Activated CD4-positive, alpha-beta T cell treated with anti-CD3 and anti-CD28 coated beads, Interleukin-2, amount 50 U/mL, for 4 hours (primary cell): ENCODE data around the gene NXN.
"Not testable (repeated sequence)": the region's sequence is repeated elsewhere in the genome, so short reads cannot be mapped to it uniquely, and the experiment has no call there.

ENCODE experiments used
- DNase-seq, 2 experiments: peaks; one replicate each; pipeline ENCODE4 v3.0.0-alpha.2; 2020

NXN gene

DNA sequence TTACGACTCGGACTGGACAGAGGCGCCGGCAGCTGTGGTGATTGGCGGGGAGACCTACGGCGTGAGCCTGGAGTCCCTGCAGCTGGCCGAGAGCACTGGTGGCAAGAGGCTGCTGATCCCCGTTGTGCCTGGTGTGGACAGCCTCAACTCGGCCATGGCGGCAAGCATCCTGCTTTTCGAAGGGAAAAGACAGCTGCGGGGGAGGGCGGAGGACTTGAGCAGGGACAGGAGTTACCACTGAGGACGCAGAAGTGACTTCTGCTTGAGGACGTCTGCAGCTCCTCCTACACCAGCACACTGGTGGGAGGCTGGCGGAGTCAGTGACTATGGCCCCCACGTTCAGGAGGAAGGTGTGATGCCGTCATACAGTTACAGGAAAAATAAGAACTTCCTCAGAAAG lies 187.7 kb downstream of the NXN start:
- DNase-seq: no peak

DNA sequence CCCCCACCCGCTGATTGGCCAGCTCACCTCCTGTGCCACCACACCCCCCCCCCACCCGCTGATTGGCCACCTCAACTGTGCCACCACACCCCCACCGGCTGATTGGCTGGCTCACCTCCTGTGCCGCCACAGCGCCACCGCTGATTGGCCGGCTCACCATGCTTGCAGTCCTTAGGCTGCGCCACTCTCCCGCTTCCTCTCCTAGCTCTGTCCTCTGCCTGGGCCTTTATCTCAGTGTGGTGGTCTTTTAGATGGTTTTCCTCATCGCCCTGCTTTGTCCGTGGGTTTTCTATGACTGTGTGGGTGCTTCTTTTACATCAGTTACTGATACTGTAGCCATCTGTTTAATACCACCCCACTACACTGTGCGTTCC lies 188.7 kb downstream of the NXN start:
- DNase-seq: not testable (repeated sequence)

DNA sequence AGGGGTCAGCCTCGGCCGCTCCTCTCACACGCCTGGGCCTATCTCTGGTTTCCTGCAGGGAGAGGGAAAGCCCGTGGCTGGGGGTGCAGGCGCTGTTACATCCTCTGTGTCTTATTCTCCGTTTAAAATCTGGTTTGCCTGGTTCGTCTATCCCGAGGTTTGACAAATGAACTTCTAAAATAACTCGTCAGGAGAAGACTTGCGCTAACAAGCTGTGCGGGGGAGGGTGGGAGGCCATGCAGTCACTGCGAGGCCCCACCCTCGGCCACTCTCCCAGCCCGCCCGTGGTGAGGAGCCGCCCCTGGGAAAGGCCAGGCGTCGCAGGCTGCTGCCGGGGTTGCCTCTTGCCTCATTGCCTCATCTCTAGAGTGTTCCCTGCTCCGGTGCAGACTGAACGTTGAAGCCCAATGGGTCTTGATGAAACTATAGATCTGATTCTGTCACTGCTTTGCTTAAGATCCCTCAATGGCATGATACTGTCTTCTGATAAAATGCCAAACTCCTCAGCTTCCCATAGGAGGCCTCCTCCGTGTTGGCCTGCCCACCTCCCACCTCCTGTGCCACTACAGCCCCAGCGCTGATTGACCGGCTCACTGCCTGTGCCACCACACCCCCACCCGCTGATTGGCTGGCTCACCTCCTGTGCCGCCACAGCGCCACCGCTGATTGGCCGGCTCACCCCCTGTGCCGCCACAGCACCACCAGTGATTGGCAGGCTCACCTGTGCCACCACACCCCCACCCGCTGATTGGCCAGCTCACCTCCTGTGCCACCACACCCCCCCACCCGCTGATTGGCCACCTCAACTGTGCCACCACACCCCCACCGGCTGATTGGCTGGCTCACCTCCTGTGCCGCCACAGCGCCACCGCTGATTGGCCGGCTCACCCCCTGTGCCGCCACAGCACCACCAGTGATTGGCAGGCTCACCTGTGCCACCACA lies 189.4 kb downstream of the NXN start:
- DNase-seq: not testable (repeated sequence)

DNA sequence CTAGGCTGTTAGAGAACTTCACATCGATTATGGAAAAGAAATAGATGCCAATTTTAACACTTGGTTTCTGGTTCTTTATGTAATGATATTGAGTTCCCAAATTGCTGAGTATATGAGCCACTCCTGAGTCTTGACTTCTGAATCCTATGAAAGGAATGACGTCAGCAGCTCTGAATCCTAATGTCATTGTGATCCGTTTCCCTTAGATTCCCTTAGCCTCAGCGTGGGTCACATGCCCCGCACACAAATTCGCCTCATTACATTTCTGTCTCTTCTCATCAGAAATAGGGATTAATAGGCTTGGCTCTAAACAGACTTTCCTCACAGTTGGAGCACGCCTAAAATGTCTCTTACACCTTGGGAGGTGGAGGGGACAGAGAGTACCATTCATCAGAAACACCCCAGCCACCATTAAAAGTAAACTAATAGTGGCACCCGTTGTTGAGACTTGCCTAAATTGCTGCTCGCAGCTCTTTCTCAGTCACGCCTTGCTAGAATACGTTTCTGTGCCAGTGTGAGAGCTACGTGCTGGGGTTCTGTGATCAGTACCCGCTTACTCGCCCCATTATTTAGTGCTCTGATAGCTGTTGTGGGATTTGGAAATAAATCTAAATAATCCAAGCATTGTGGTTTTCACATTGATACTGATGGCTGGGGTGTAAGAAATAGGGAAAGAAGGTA lies 190.3 kb downstream of the NXN start:
- no peak for DNase-seq

DNA sequence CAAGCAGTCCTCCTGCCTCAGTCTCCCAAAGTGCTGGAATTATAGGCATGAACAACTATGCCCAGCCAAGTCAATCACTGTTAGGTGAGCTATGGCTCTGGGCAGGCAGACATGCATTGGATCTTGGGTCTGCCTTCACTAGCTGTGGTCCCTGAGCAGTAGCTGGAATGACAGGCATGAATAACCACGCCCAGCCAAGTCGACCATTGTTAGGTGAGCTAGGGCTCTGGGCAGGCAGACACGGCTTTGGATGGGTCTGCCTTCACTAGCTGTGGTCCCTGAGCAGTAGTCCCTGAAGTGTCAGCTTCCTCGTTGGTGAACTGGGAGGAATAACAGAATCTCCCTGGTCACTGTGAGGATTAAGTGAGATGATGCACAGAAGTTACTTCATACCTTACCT lies 191.0 kb downstream of the NXN start:
- no peak for DNase-seq

DNA sequence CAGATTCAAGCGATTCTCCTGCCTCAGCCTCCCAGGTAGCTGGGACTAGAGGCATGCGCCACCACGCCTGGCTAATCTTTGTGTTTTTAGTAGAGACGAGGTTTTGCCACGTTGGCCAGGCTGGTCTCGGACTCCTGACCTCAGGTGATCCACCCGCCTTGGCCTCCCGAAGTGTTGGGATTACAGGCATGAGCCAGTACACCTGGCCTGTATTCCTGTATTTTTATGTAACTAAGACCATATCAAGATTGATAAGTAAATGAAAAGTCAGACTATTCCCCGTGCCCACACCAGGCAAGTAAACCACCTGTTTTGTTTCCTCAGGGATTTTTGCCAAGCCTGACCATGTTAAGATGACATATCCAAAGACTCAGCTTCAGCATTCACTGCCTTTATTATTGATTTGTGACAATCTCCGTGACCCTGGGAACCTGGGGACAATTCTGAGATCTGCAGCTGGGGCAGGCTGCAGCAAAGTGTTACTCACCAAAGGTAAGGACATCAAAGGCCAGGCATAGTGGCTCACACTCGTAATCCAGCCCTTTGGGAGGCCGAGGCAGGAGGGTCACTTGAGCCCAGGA lies 191.8 kb downstream of the NXN start:
- DNase-seq: no peak

DNA sequence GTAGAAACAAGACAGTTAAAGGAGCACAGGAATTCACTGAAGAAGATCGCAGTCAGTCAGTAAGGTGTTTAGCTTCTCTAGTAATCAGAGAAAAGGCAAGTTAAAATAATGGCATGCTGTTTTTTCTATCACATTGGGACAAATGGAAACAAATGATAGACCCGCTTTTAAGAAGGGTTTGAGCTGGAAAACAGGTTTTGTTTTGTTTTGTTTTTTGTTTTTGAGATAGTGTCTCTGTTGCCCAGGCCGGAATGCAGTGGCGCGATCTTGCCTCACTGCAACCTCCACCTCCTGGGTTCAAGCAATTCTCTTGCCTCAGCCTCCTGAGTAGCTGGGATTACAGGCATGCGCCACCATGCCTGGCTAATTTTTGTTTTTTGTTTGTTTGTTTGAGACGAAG lies 193.7 kb downstream of the NXN start:
- not testable (repeated sequence) for DNase-seq

DNA sequence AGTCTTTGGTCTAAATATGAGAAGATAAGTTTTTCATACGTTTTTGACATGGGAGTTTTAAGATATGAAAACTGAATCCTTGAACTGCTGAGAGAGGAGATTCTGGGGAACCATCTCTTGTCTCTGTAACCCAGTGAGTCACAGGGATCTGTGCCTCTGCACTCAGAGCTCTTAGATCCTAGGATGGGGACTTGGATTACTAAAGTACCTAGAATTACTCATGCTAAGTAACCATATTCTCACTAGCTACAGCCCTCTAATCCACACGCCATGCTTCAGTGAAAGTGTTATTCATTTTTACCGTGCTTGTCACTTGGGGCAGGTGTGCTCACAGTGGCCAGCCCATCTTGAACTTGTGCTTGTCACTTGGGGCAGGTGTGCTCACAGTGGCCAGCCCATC lies 195.4 kb downstream of the NXN start:
- DNase-seq: no peak

DNA sequence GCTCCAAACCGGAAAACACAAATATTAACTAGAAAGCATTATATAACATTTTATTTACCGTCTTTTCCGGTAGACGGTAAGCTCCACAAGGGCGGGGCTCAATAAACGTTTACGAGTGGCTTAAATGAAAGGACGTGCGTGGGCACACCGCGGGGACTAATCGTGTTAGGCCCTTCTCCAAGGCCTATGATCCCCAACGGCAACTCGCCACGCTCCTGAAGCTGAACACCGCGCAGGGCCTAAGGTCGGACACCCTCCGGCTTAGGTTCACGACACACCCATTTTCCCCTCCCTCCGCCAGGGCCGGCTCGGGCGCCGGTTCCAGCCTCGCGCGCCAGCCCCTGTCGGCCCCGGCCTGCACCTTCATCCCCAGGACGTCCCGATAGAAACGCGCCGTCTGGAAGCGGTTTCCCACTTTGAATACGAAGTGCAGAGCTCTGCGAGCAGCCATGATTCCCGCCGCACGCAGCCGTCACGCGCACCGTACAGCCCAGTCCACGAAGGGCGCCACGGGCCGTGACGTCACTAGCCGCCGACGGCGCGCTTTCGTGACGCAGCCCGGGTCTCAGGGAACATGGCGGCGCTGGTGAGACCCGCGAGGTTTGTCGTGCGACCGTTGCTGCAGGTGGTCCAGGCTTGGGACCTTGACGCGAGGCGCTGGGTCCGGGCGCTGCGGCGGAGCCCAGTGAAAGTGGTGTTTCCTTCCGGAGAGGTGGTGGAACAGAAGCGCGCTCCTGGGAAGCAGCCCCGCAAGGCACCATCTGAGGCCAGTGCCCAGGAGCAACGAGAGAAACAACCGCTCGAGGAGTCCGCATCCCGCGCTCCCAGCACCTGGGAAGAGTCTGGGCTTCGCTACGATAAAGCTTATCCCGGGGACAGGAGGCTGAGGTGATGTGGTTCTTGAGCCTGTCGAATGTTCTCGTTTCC lies 197.5 kb downstream of the NXN start, which contains the start of the genes GLOD4 and MRM3:
Gene GLOD4, minus strand, starts transcription at position 476 of the 927 bp plus-strand sequence. Its CDS starts 25 bp downstream, at position 451.
Gene MRM3, plus strand, starts transcription at position 549 of the 927 bp plus-strand sequence. Its CDS starts 26 bp downstream, at position 575.
- DNase-seq: peak; percentile 91

DNA sequence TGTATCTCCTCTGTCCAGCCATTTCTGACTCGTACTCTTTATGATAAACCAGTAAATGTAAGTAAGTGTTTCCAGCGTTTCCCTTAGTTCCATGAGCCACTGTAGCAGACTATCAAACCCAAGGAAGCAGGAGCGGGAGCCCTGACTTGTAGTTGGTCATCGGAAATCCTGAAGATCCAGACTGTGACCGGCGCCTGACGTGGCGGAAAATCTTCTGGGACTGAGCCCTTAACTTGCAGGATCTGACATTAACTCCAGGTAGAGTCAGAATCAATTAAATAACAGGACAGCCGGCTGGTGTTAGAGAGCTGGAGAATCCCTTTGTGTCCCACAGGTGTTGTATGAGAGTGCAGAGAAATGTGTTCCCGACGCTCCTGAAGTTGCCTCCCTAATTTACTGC lies 201.5 kb downstream of the NXN start:
- no peak for DNase-seq

DNA sequence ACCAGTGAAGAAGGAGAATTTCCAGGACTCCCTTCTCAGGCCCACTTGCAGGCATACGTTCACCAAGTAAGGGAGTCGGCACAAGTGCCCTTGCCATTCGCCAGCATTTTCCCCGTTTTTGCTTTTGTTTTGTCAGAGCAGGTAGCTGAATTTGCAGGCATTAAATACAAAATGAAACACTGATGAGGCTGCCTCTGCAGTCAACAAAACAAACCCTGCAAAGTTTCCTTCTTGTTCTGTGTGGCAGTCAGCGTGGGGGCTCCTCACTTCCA lies 205.3 kb downstream of the NXN start:
- no peak for DNase-seq

DNA sequence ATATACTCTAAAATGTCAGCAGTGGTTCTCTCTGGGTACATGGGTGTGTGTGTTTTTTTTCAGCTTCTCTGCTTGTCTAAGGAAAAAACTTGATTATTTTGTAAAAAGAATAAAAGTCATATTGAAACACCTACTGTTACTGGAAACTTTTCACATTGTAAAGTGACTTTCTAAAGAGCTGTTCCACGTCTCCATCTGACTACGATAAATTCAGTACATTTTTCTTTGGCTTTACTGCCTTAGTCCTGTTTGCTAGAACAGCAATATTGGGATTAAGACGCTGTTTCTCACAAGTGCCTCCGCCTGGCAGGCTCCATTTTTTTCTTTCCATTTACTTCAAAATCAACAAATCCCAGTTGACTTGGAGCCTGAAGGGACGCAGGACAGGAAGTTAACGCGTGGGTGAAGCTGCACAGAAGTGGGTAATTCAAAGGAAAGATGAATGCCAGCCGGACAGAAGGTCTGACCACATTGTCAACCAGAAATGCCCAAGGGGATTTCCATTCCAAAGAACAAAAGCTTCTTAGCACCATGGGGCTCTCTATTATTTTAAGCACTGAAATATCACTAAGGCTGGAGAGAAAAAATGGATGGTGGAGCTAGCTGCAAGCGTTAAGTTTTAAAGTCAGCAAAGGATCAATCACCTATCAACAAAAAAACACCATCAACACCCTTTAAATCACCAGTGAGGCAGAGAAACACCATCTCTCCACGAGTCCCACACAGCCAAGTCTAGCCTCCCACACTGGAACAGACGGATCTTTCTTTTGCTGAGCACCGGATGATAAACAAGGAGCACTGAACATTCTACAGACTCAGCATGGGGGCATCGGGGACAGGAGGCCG lies 205.9 kb downstream of the NXN start:
- no peak for DNase-seq

DNA sequence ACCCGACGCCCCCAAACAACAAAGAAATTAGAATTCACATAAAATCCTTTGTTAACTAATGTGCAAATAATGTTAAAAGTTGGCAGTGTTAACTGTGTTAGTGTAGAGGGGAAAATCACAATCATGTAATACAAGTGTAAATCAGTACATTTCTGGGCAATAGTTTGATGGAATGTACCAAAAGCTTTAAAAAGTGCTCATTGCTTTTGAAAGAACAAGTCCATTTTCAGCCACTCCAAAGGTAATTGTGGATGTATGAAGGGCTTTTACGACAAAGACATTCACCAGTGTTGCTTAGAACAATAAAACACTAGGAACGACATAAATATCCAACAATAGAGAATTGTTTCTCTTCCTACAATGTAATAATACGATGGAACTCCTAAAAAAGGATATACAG lies 206.6 kb downstream of the NXN start:
- no peak for DNase-seq

DNA sequence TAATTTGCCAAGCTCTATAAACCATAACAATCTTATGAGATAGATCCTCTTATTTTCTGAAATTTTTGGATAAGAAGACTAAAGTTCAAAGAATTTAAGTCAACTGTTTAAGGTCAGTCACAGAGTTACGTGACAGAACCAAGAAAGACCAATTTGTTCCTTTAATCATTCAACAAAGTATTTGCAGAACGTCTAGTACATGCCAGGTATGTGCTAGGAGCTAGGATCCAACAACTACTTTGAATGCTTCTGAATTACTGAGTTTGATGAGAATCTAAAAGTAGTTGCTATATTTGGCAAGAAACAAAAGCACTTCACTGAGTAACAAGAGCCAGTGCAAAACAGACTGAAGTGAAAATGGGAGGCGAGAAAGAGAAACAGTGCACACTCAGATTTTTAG lies 212.5 kb downstream of the NXN start:
- DNase-seq: no peak

DNA sequence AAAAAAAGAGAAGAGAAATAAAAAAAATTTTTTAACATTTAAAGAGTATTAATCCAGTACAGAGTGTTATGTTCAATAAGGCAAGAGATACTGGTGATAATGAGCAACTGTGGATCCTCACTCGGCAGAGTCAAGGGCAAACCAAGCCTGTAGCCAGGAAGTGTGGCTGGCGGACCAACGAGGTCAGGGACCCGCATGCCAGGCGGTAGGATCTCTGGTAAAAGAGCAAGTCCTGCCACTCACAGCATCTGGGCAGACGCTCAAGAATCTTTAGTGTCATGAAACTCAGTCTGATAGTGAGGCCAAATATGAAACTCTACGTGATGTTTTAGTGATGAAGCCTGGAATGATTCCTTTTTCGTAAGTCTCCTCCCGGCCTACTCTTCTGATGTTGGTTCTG lies 219.2 kb downstream of the NXN start:
- DNase-seq: no peak

DNA sequence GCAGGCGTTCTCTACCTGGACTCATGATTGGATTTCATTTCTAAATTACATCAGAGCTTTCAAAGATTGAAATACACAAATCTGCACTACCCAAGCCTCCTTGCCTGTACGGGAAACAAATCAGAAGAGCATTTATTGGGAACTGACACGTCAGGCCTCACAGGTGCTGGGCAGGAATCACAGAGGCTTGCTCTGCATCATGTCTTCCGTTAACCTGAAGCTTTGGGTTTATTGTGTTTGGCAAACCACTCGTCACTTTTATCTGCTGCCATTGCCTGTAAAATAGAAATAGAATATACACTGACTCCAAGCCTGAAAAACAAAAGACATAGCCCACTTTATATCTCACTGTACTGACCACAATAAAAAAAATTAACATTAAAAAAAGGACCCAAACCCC lies 219.6 kb downstream of the NXN start:
- no peak for DNase-seq

DNA sequence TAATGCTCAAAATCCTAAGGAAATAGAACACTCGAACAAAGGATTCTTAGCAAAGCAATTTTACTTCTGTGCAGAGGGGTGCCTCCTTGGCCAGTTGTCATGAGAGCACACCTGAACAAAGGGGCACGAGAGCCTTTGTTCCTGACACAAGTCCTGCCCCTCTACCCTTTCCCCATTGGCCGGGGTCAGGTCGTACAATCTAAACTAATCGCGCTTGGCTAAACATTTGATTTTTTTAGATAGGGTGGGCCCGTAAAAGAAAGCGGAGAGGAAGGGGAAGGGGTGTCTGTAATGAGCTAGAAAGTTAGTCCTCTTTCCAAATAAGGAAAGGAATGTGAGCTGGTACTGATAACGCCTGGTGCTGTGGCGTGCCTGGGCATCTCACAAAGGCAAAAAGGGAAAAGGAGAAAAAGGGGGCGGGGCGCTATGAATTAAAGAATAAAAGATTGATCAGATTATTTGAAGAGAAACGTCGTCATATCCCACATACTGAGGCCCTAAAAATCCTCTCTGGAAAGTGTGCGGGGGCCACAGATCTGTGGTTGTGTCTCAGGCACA lies 223.5 kb downstream of the NXN start:
- not testable (repeated sequence) for DNase-seq

DNA sequence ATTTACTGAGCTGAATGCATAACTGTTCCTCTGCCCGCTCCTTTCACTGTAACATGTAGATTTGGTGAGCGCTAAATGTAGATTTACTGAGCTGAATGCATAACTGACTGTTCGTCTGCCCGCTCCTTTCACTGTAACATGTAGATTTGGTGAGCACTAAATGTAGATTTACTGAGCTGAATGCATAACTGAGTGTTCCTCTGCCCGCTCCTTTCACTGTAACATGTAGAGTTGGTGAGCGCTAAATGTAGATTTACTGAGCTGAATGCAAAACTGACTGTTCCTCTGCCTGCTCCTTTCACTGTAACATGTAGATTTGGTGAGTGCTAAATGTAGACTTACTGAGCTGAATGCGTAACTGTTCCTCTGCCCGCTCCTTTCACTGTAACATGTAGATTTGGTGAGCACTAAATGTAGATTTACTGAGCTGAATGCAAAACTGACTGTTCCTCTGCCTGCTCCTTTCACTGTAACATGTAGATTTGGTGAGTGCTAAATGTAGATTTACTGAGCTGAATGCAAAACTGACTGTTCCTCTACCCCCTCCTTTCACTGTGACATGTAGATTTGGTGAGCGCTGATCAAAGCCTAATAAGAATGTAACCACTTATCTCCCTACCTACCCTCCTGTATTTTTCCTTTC lies 224.1 kb downstream of the NXN start:
- not testable (repeated sequence) for DNase-seq

DNA sequence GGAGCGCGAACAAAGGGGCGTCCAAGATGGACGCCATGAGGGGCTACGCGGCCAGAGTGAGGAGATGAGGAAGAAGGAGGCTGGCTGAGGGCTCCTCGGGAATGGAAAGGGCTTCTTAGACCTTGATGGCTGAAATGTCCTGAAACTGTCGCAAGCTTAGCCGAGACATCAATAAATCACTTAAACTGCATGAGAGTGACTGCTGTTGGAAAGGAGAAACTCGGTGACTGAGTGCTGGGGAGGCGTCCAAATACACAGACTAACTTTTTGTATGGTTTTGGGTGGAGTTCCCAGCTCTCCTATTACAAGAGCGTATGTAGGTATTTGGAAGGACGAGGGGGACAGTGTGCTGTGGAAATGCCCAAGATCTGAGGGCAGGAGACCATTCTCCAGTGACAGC lies 226.2 kb downstream of the NXN start:
- no peak for DNase-seq

DNA sequence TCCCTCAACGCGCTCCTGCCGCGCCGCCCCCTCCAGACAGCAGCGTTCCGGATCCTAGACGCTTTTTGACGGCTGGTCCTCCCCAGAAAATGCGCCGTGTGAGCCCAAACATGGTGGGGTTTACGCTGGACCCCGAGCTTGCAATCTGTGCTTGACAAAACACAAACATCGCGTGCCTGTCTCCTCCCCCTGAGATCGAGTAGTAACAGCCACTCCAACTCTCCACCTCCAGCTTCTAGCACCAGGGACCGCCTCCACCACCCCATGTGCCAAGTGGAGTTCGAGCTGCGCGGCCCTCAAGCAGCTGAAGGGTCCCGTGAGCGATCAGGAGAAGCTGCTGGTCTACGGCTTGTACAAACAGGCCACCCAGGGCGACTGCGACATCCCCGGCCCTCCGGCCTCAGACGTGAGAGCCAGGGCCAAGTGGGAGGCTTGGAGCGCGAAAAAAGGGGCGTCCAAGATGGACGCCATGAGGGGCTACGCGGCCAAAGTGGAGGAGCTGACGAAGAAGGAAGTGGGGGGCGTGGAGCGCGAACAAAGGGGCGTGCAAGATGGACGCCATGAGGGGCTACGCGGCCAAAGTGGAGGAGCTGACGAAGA lies 226.9 kb downstream of the NXN start:
- peak in 1 of 2 experiments; percentile 46 for DNase-seq
